ENCODE results near the gene CCDC146.
"Not testable (repeated sequence)": the region's sequence is repeated elsewhere in the genome, so short reads cannot be mapped to it uniquely, and the experiment has no call there.

DNA sequence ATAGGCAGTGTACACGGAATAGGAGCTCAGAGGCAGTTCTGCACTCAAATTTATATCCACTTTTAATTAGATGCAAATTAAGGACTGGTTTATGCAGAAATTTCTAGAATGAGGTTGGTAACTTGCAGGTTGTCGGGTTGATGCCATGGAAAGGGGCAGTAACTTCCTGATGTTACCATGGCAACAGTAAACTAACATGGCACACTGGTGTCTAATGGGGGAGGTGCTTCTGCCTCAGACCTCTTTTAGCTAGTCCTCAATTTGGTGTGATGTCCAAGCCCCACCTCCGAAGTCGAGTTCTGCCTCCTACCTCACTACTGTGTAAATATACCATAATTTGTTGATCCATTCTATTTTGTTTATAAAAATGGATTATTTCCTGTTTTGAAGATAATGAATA is 52.0 kb downstream of the CCDC146 start:
- TF ChIP-seq POLR2A (IDR thresholded peaks at IDR 0.05) = not testable (repeated sequence)
- TF ChIP-seq, protein P1, sequence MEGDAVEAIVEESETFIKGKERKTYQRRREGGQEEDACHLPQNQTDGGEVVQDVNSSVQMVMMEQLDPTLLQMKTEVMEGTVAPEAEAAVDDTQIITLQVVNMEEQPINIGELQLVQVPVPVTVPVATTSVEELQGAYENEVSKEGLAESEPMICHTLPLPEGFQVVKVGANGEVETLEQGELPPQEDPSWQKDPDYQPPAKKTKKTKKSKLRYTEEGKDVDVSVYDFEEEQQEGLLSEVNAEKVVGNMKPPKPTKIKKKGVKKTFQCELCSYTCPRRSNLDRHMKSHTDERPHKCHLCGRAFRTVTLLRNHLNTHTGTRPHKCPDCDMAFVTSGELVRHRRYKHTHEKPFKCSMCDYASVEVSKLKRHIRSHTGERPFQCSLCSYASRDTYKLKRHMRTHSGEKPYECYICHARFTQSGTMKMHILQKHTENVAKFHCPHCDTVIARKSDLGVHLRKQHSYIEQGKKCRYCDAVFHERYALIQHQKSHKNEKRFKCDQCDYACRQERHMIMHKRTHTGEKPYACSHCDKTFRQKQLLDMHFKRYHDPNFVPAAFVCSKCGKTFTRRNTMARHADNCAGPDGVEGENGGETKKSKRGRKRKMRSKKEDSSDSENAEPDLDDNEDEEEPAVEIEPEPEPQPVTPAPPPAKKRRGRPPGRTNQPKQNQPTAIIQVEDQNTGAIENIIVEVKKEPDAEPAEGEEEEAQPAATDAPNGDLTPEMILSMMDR (IDR thresholded peaks at IDR 0.05) = not testable (repeated sequence)
